Measurements from ENCODE around the gene LRRC1. TPM values are rescaled to one million over a fixed set of nuclear protein-coding genes. Genes with fewer than 3 reads are reported as not detected.

The LRRC1 gene
- total RNA-seq, 1 donor from 2014 or later, result 9.3 TPM

GRCh38 chr6:53796451-53796780, 1.6 kb downstream of the LRRC1 start:
- no peak for DNase-seq (ENCODE audit: low read depth)
- peak overlapping the region; percentile 67 for H3K4me3 ChIP-seq (ENCODE audit: low read depth, low read length)
- TF ChIP-seq CTCF (conservative IDR thresholded peaks at IDR 0.05; ENCODE audit: low read depth, low read length), result no peak

DNA sequence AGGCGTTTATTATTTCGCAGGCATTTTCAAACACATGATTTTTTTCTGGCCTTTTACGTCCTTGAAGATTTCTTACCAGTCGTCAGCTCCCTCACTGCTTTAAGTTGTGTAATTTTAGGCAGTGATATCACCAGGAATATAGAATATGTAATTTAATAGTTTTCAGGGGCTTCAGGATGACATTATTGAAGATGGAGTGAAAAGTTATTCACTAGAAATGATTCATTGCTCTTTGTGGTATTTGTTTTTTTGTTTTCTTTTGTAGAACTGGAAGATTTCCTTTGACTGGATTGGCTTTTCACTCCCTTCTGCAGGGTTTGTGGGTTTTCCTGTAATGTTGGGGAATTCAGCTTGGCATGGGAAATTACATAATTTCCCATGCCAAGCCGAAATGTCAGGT, 2.0 kb downstream of the LRRC1 start:
- H3K4me3 ChIP-seq (ENCODE audit: low read depth, low read length), result peak overlapping the region; percentile 67
- no peak for DNase-seq (ENCODE audit: low read depth)

DNA sequence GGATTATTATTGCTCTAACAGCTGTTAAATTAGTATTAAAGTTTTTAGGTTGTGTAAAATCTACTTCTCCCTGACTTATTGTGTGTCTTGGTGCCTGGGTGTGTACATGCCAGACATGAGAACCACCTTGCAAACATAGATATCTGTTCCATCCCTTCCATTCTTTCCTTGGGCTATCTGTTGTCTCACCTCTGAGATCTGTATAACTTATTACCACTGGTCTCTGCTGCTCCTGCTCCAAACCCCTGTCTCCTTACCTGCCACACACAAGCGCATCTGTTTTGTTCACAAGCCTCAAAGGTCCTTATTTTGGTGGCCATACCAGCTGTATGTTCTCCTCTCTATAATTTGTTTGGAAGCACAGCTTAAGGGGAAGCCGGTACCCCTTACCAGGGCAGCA, 2.5 kb downstream of the LRRC1 start:
- TF ChIP-seq CTCF (conservative IDR thresholded peaks at IDR 0.05; ENCODE audit: low read depth, low read length), result no peak
- DNase-seq (ENCODE audit: low read depth), result no peak
- H3K4me3 ChIP-seq (ENCODE audit: low read depth, low read length), result no peak overlapping the region

More for the DNA sequence above, 2.0 kb downstream of the LRRC1 start:
- TF ChIP-seq CTCF (conservative IDR thresholded peaks at IDR 0.05; ENCODE audit: low read depth, low read length), result no peak

DNA sequence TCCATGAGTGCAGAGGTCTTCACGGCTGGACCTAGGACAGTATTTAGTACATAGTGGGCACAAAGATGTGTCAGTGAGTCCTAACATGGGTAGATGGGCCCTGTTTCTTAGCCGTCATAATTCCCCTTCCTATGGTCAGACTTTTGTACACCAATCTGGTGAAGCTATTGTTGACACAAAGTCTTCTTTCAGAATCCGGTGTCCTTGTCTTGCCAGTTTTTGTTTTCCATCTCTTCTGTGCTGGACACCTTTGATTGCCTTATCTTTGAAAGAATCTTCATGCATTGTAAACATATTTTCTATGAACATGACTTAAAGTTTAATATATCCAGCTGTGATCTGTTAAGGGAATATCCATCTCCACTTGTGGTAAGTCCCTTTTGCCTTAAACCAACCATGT, 4.5 kb downstream of the LRRC1 start:
- TF ChIP-seq CTCF (conservative IDR thresholded peaks at IDR 0.05; ENCODE audit: low read depth, low read length), result no peak
- DNase-seq (ENCODE audit: low read depth), result no peak
- H3K4me3 ChIP-seq (ENCODE audit: low read depth, low read length), result no peak overlapping the region

DNA sequence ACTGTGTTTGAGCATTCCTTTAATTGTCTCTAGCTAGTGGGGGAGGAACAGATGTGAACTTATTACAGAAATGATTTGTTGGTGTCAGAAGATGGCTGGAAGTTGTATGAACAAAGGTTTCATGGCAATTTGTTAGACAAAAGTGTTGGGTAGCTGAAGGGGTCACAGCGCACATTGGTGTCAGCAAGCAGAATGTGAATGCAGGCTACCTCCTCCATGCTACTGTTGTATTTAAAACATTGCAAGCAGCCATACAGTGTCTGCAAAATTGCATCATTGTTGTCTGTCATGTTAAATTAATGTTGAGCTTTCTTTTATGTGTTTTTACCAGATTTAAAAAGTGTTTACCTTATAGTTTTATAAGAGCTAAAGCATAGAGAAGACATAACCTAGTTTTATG, 6.2 kb downstream of the LRRC1 start:
- no peak overlapping the region for H3K4me3 ChIP-seq (ENCODE audit: low read depth, low read length)
- TF ChIP-seq CTCF (conservative IDR thresholded peaks at IDR 0.05; ENCODE audit: low read depth, low read length), result no peak
- no peak for DNase-seq (ENCODE audit: low read depth)

- TF ChIP-seq CTCF (conservative IDR thresholded peaks at IDR 0.05; ENCODE audit: low read depth, low read length), result no peak
- no peak overlapping the region for H3K4me3 ChIP-seq (ENCODE audit: low read depth, low read length)
- no peak for DNase-seq (ENCODE audit: low read depth)
These were observed 7.8 kb downstream of the LRRC1 start for GRCh38 chr6:53802582-53802981.

DNA sequence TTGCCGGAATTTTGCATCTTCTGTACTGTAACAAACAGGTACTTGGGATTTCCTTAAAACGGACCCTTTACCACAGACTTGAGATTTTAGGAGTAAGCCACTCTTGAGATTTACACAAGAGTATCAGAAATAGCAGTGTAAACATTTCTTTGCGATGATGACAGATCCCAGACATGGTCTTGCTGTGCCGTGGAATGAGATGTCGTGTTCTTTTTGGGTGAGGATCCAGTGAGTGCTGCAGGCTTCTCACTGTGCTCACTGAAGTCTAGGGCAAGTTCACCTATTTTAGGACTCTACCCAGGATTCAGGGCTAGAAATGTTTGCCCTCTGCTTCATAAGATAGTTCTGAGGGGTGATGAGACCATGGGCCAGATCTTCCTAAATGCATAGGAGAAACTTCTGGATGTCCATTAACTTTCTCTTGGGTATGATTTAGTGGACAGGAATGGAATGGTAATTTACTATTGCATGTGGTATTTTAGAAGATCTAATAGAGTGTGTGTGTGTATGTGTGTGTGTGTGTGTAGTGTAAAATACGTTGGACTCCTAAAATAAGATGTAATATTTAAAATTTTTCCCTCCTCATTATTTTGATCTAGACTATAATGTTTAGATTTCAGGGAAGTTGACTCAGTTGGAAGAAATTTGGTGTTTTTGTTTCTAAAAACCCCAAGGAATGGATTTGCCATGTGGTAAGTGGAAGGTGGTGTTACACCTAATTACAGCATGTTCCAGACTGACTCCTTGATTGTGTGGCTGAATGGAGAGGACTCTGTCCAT, 8.5 kb downstream of the LRRC1 start:
- H3K4me3 ChIP-seq (ENCODE audit: low read depth, low read length), result no peak overlapping the region
- DNase-seq (ENCODE audit: low read depth), result no peak
- no peak for TF ChIP-seq CTCF (conservative IDR thresholded peaks at IDR 0.05; ENCODE audit: low read depth, low read length)
